ENCODE data around the gene CYSTM1. TPM values are rescaled to one million over a fixed set of nuclear protein-coding genes. Genes with fewer than 3 reads are reported as not detected.

Gene CYSTM1
- polyA plus RNA-seq, 3 donors = 67.3 to 74.9 (median 71.4) TPM

- no peak for DNase-seq (ENCODE audit: low read depth in 3 of 3, low spot score in 2 of 3)
Observed at GRCh38 chr5:140205216-140205615, 30.2 kb downstream of the CYSTM1 start.

GRCh38 chr5:140205952-140206351 lies 31.0 kb downstream of the CYSTM1 start:
- no peak for DNase-seq (ENCODE audit: low read depth in 3 of 3, low spot score in 2 of 3)

GRCh38 chr5:140207250-140207964 lies 32.4 kb downstream of the CYSTM1 start:
- no peak for DNase-seq (ENCODE audit: low read depth in 3 of 3, low spot score in 2 of 3)

- DNase-seq (ENCODE audit: low read depth in 3 of 3, low spot score in 2 of 3) = no peak
Observed at GRCh38 chr5:140208065-140208464, 33.1 kb downstream of the CYSTM1 start.

GRCh38 chr5:140213370-140213983 lies 38.5 kb downstream of the CYSTM1 start:
- no peak for DNase-seq (ENCODE audit: low read depth in 3 of 3, low spot score in 2 of 3)

GRCh38 chr5:140214831-140215230 lies 39.8 kb downstream of the CYSTM1 start:
- DNase-seq (ENCODE audit: low read depth in 3 of 3, low spot score in 2 of 3) = no peak

GRCh38 chr5:140215276-140215675 lies 40.3 kb downstream of the CYSTM1 start:
- DNase-seq (ENCODE audit: low read depth in 3 of 3, low spot score in 2 of 3) = no peak

- DNase-seq (ENCODE audit: low read depth in 3 of 3, low spot score in 2 of 3) = no peak
Observed at GRCh38 chr5:140216478-140217074, 41.6 kb downstream of the CYSTM1 start.

GRCh38 chr5:140217299-140218026 lies 42.5 kb downstream of the CYSTM1 start:
- no peak for DNase-seq (ENCODE audit: low read depth in 3 of 3, low spot score in 2 of 3)

GRCh38 chr5:140219068-140219991 lies 44.3 kb downstream of the CYSTM1 start:
- no peak for DNase-seq (ENCODE audit: low read depth in 3 of 3, low spot score in 2 of 3)

- no peak for DNase-seq (ENCODE audit: low read depth in 3 of 3, low spot score in 2 of 3)
Observed at GRCh38 chr5:140220032-140220697, 45.2 kb downstream of the CYSTM1 start.

- no peak for DNase-seq (ENCODE audit: low read depth in 3 of 3, low spot score in 2 of 3)
Observed at GRCh38 chr5:140220698-140221064, 45.7 kb downstream of the CYSTM1 start.

GRCh38 chr5:140221697-140222223 lies 46.8 kb downstream of the CYSTM1 start:
- DNase-seq (ENCODE audit: low read depth in 3 of 3, low spot score in 2 of 3) = no peak

GRCh38 chr5:140222416-140222815 lies 47.4 kb downstream of the CYSTM1 start:
- no peak for DNase-seq (ENCODE audit: low read depth in 3 of 3, low spot score in 2 of 3)

- no peak for DNase-seq (ENCODE audit: low read depth in 3 of 3, low spot score in 2 of 3)
Observed at GRCh38 chr5:140223567-140223966, 48.6 kb downstream of the CYSTM1 start.

GRCh38 chr5:140224658-140225057 lies 49.7 kb downstream of the CYSTM1 start:
- DNase-seq (ENCODE audit: low read depth in 3 of 3, low spot score in 2 of 3) = no peak

GRCh38 chr5:140225396-140225795 lies 50.4 kb downstream of the CYSTM1 start:
- DNase-seq (ENCODE audit: low read depth in 3 of 3, low spot score in 2 of 3) = no peak

GRCh38 chr5:140227046-140227445 lies 52.1 kb downstream of the CYSTM1 start:
- no peak for DNase-seq (ENCODE audit: low read depth in 3 of 3, low spot score in 2 of 3)

- DNase-seq (ENCODE audit: low read depth in 3 of 3, low spot score in 2 of 3) = no peak
Observed at GRCh38 chr5:140228364-140228837, 53.4 kb downstream of the CYSTM1 start.

Data from right renal cortex interstitium (tissue), 3 donors.